Mammary epithelial cell (primary cell): ENCODE results near the gene DUSP15.

Experiments
- CTCF ChIP-seq, 2 donors: IDR thresholded peaks in 1 of 2; conservative IDR thresholded peaks in 1 of 2; 2 replicates each; pipeline ENCODE4 v1.5.1; 2011 to 2012; ENCODE audit warnings: inconsistent platforms in 2 of 2, low read length in 2 of 2, mild to moderate bottlenecking in 2 of 2, control low read depth in 1 of 2, low read depth in 1 of 2; ENCODE audit not compliant: insufficient read depth in 1 of 2; ENCODE audit errors: extremely low read depth in 1 of 2
- EZH2 ChIP-seq: IDR thresholded peaks from 2 replicates; pipeline ENCODE4 v1.6.1; 2012; ENCODE audit warnings: low read length, inconsistent platforms, borderline replicate concordance

- TF ChIP-seq CTCF (conservative IDR thresholded peaks at IDR 0.05 in 1 of 2, IDR thresholded peaks at IDR 0.05 in 1 of 2; ENCODE audit: extremely low read depth in 1 of 2, insufficient read depth in 1 of 2, low read depth in 1 of 2, low read length in 2 of 2) = peak in 1 of 2 donors; percentile 4
- no peak for TF ChIP-seq EZH2
Observed at GRCh38 chr20:31879143-31879987, 9.0 kb upstream of the DUSP15 start.
